ENCODE measurements around the gene TEX11.
"Not testable (repeated sequence)": the region's sequence is repeated elsewhere in the genome, so short reads cannot be mapped to it uniquely, and the experiment has no call there.

TEX11 gene

DNA sequence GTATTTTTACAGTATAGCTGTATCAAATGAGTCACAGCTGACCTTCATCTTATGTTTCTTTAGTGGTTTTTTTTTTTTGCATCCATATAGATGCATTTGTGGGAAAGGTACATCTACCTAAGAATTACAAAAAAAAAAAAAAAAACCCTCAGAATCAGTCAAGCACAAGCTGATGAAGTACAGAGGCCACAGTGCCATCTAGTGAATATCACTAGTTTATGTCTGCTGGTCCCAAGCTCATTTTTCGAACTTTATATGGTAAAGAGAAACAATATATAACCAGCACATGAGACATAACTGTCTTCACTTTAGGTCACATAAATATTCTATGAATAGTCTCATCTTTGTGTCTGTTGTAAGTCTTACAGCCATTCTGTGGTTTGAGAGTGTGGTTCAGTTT lies 243.8 kb downstream of the TEX11 start:
- Histone ChIP-seq H3F3A (ENCODE audit: low read depth) (no peaks in the 10 kb centered on the region), H3K4me2 (ENCODE audit: low read depth, low read length, poor library complexity, severe bottlenecking) (no peak overlapping the region), H3K4me1 (ENCODE audit: insufficient read depth, low read length, poor library complexity, severe bottlenecking) (no peaks in the 10 kb centered on the region), H3K27me3 (ENCODE audit: insufficient read depth, low read length, poor library complexity, severe bottlenecking) (no peaks in the 10 kb centered on the region), H4K20me1 (ENCODE audit: insufficient read depth, low read length, poor library complexity, severe bottlenecking) (no peaks in the 10 kb centered on the region), H3K79me2 (ENCODE audit: insufficient read depth, low read length) (no peaks in the 10 kb centered on the region), H3K9me3 (ENCODE audit: insufficient read depth, low read depth, low read length) (no peaks in the 10 kb centered on the region), H3K4me3 (ENCODE audit: low read length, poor library complexity, severe bottlenecking) (no peak overlapping the region), H3K9ac (ENCODE audit: low read depth, low read length, poor library complexity, severe bottlenecking) (no peak overlapping the region), H2AFZ (ENCODE audit: low read length) (no peak overlapping the region), H3K36me3 (ENCODE audit: insufficient read depth, low read length) (no peaks in the 10 kb centered on the region), H3K9me2 (replicated peaks; ENCODE audit: low read depth, low read length) (no peaks in the 10 kb centered on the region)
- TF ChIP-seq, protein P1, sequence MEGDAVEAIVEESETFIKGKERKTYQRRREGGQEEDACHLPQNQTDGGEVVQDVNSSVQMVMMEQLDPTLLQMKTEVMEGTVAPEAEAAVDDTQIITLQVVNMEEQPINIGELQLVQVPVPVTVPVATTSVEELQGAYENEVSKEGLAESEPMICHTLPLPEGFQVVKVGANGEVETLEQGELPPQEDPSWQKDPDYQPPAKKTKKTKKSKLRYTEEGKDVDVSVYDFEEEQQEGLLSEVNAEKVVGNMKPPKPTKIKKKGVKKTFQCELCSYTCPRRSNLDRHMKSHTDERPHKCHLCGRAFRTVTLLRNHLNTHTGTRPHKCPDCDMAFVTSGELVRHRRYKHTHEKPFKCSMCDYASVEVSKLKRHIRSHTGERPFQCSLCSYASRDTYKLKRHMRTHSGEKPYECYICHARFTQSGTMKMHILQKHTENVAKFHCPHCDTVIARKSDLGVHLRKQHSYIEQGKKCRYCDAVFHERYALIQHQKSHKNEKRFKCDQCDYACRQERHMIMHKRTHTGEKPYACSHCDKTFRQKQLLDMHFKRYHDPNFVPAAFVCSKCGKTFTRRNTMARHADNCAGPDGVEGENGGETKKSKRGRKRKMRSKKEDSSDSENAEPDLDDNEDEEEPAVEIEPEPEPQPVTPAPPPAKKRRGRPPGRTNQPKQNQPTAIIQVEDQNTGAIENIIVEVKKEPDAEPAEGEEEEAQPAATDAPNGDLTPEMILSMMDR (conservative IDR thresholded peaks at IDR 0.05; ENCODE audit: low read length) = peak; percentile 57
- no peak for TF ChIP-seq EZH2phosphoT487 (IDR thresholded peaks at IDR 0.05; ENCODE audit: borderline replicate concordance)

DNA sequence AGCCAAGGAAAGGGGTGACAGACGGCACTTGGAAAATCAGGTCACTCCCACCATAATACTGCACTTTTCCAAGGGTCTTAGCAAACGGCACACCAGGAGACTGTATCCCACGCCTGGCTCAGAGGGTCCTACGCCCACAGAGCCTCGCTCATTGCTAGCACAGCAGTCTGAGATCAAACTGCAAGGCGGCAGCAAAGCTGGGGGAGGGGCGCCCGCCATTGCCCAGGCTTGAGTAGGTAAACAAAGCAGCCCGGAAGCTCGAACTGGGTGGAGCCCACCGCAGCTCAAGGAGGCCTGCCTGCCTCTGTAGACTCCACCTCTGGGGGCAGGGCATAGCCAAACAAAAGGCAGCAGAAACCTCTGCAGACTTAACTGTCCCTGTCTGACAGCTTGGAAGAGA lies 247.4 kb downstream of the TEX11 start:
- not testable (repeated sequence) for H3K4me1 ChIP-seq (ENCODE audit: insufficient read depth, low read length, poor library complexity, severe bottlenecking); H3K9me3 ChIP-seq (ENCODE audit: insufficient read depth, low read depth, low read length); H3F3A ChIP-seq (ENCODE audit: low read depth); H2AFZ ChIP-seq (ENCODE audit: low read length); H3K27me3 ChIP-seq (ENCODE audit: insufficient read depth, low read length, poor library complexity, severe bottlenecking); H3K9me2 ChIP-seq (replicated peaks; ENCODE audit: low read depth, low read length); H3K9ac ChIP-seq (ENCODE audit: low read depth, low read length, poor library complexity, severe bottlenecking); H3K4me2 ChIP-seq (ENCODE audit: low read depth, low read length, poor library complexity, severe bottlenecking); H3K4me3 ChIP-seq (ENCODE audit: low read length, poor library complexity, severe bottlenecking); H4K20me1 ChIP-seq (ENCODE audit: insufficient read depth, low read length, poor library complexity, severe bottlenecking); H3K79me2 ChIP-seq (ENCODE audit: insufficient read depth, low read length); H3K36me3 ChIP-seq (ENCODE audit: insufficient read depth, low read length)

DNA sequence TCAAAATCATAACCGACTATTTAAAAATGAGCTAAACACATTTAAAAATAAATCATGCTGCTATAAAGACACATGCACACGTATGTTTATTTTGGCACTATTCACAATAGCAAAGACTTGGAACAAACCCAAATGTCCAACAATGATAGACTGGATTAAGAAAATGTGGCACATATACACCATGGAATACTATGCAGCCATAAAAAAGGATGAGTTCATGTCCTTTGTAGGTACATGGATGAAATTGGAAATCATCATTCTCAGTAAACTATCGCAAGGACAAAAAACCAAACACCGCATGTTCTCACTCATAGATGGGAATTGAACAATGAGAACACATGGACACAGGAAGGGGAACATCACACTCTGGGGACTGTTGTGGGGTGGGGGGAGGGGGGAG lies 251.0 kb downstream of the TEX11 start:
- not testable (repeated sequence) for H3K9me3 ChIP-seq (ENCODE audit: insufficient read depth, low read depth, low read length); H4K20me1 ChIP-seq (ENCODE audit: insufficient read depth, low read length, poor library complexity, severe bottlenecking); H2AFZ ChIP-seq (ENCODE audit: low read length); H3K36me3 ChIP-seq (ENCODE audit: insufficient read depth, low read length); H3K9ac ChIP-seq (ENCODE audit: low read depth, low read length, poor library complexity, severe bottlenecking); H3F3A ChIP-seq (ENCODE audit: low read depth); H3K4me1 ChIP-seq (ENCODE audit: insufficient read depth, low read length, poor library complexity, severe bottlenecking); H3K4me2 ChIP-seq (ENCODE audit: low read depth, low read length, poor library complexity, severe bottlenecking); H3K27me3 ChIP-seq (ENCODE audit: insufficient read depth, low read length, poor library complexity, severe bottlenecking); H3K79me2 ChIP-seq (ENCODE audit: insufficient read depth, low read length); H3K4me3 ChIP-seq (ENCODE audit: low read length, poor library complexity, severe bottlenecking); H3K9me2 ChIP-seq (replicated peaks; ENCODE audit: low read depth, low read length)

DNA sequence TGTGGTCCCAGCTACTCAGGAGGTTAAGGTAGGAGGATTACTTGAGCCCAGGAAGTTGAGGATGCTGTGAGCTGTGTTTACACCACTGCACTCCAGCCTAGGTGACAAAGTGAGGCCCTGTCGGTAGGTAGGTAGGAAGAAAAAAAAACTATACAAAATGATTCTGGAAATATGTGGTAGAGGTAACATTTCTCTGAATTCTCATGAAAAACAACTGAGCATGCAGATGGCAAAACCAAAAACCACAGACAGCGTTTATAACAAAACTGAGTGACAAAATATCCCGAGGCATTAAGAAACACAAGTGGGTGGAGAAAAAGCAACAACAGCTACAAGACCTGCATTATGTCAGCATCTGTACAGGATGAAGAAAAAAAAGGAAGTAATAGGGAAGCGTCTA lies 252.2 kb downstream of the TEX11 start:
- Histone ChIP-seq H3K27me3 (ENCODE audit: insufficient read depth, low read length, poor library complexity, severe bottlenecking) (no peaks in the 10 kb centered on the region), H3K36me3 (ENCODE audit: insufficient read depth, low read length) (no peaks in the 10 kb centered on the region), H3K4me2 (ENCODE audit: low read depth, low read length, poor library complexity, severe bottlenecking) (no peak overlapping the region), H2AFZ (ENCODE audit: low read length) (no peak overlapping the region), H3K9me2 (replicated peaks; ENCODE audit: low read depth, low read length) (no peaks in the 10 kb centered on the region), H3F3A (ENCODE audit: low read depth) (no peaks in the 10 kb centered on the region), H4K20me1 (ENCODE audit: insufficient read depth, low read length, poor library complexity, severe bottlenecking) (no peaks in the 10 kb centered on the region), H3K9me3 (ENCODE audit: insufficient read depth, low read depth, low read length) (no peaks in the 10 kb centered on the region), H3K79me2 (ENCODE audit: insufficient read depth, low read length) (no peaks in the 10 kb centered on the region), H3K4me3 (ENCODE audit: low read length, poor library complexity, severe bottlenecking) (no peak overlapping the region), H3K4me1 (ENCODE audit: insufficient read depth, low read length, poor library complexity, severe bottlenecking) (no peaks in the 10 kb centered on the region), H3K9ac (ENCODE audit: low read depth, low read length, poor library complexity, severe bottlenecking) (no peak overlapping the region)
- no peak for TF ChIP-seq EZH2phosphoT487 (IDR thresholded peaks at IDR 0.05; ENCODE audit: borderline replicate concordance)
- TF ChIP-seq, protein P1 (conservative IDR thresholded peaks at IDR 0.05; ENCODE audit: low read length) = no peak

DNA sequence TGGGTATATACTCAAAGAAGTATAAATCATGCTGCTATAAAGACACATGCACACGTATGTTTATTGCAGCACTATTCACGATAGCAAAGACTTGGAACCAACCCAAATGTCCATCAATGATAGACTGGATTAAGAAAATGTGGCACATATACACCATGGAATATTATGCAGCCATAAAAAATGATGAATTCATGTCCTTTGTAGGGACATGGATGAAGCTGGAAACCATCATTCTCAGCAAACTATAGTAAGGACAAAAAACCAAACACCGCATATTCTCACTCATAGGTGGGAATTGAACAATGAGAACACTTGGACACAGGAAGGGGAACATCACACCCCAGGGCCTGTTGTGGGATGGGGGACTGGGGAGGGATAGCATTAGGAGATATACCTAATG lies 260.6 kb downstream of the TEX11 start:
- H3K4me2 ChIP-seq (ENCODE audit: low read depth, low read length, poor library complexity, severe bottlenecking); H3K4me1 ChIP-seq (ENCODE audit: insufficient read depth, low read length, poor library complexity, severe bottlenecking); H3K4me3 ChIP-seq (ENCODE audit: low read length, poor library complexity, severe bottlenecking); H3K9me2 ChIP-seq (replicated peaks; ENCODE audit: low read depth, low read length); H3K9me3 ChIP-seq (ENCODE audit: insufficient read depth, low read depth, low read length); H3K27me3 ChIP-seq (ENCODE audit: insufficient read depth, low read length, poor library complexity, severe bottlenecking); H3K9ac ChIP-seq (ENCODE audit: low read depth, low read length, poor library complexity, severe bottlenecking); H4K20me1 ChIP-seq (ENCODE audit: insufficient read depth, low read length, poor library complexity, severe bottlenecking); H3K36me3 ChIP-seq (ENCODE audit: insufficient read depth, low read length); H3K79me2 ChIP-seq (ENCODE audit: insufficient read depth, low read length); H3F3A ChIP-seq (ENCODE audit: low read depth); H2AFZ ChIP-seq (ENCODE audit: low read length): not testable (repeated sequence)
